GM19351 (cell line): ENCODE data around the gene PLCL2.

Experiments
- ATAC-seq: cut with Tn5 transposase; IDR thresholded peaks from one replicate; pipeline ENCODE4 v1.9.1; 2021; ENCODE audit warnings: mild to moderate bottlenecking, moderate library complexity; ENCODE audit not compliant: unreplicated experiment

PLCL2 gene

DNA sequence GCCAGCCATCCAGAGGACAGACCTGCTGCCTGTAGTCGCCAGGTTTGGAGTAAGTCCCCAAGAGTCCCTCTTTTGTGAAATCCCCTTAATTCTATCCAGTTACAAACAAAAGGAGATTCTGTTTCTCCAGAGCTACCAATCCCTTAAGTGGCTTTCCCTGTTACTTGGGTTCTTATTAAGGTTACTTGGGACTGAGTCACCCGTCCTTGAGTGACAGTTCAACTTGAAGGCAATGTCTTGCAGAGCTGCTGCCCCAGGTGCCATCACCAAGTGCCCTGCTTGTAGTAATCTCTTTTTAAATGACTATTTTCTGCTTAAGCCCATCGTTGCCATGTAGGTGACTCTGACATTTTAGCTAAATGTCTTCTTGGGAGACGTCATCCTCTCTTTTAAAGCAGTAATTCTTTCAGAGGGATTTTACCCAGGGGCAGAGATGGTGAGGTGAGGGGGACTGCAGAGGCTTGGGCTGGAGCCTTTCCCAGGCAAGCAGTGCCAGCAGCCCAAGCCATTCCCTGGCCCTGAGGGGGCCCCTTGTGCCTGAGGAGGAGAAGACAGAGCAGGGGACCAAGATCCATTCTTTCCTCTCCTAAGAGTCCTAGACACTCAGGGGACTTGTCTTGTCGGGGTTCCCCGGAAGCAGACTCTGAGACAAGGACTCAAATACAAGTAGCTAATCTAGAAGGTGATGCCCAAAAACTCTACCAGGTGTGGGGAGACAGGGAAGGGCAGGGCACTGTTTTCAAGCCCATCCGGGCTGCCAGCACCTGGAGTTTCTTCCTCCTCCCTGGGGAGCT lies 253.7 kb downstream of the PLCL2 start:
- ATAC-seq, result no peak
